HG03565 (cell line): ENCODE results near the gene ULK4.
"Not testable (repeated sequence)": the region's sequence is repeated elsewhere in the genome, so short reads cannot be mapped to it uniquely, and the experiment has no call there.

Experiments
- ATAC-seq: cut with Tn5 transposase; IDR thresholded peaks from one replicate; pipeline ENCODE4 v1.9.1; 2021; ENCODE audit warnings: mild to moderate bottlenecking, moderate library complexity; ENCODE audit not compliant: unreplicated experiment

ULK4 gene

GRCh38 chr3:41961751-41962679, at the start of gene ULK4:
Gene ULK4, minus strand, starts transcription at chr3:41962103. Its CDS starts 7,344 bp downstream, at chr3:41954759.
- peak; percentile 93 for ATAC-seq

GRCh38 chr3:42010530-42010929, 48.6 kb upstream of the ULK4 start:
- ATAC-seq, result no peak

GRCh38 chr3:42009456-42009855, 47.6 kb upstream of the ULK4 start:
- ATAC-seq, result no peak

- ATAC-seq, result no peak
Observed at GRCh38 chr3:42007785-42008184, 45.9 kb upstream of the ULK4 start.

GRCh38 chr3:42005401-42005800, 43.5 kb upstream of the ULK4 start:
- no peak for ATAC-seq

GRCh38 chr3:42002790-42003189, 40.9 kb upstream of the ULK4 start:
- no peak for ATAC-seq

GRCh38 chr3:42001777-42002176, 39.9 kb upstream of the ULK4 start:
- no peak for ATAC-seq

- no peak for ATAC-seq
Observed at GRCh38 chr3:41999909-42000308, 38.0 kb upstream of the ULK4 start.

GRCh38 chr3:41997702-41998550, 36.0 kb upstream of the ULK4 start:
- ATAC-seq, result no peak

GRCh38 chr3:41991437-41991836, 29.5 kb upstream of the ULK4 start:
- no peak for ATAC-seq

GRCh38 chr3:41989518-41989917, 27.6 kb upstream of the ULK4 start:
- ATAC-seq, result no peak

GRCh38 chr3:41987627-41988026, 25.7 kb upstream of the ULK4 start:
- ATAC-seq, result no peak

GRCh38 chr3:41986561-41986960, 24.7 kb upstream of the ULK4 start:
- no peak for ATAC-seq

- ATAC-seq, result no peak
Observed at GRCh38 chr3:41985018-41985417, 23.1 kb upstream of the ULK4 start.

- ATAC-seq, result not testable (repeated sequence)
Observed at GRCh38 chr3:41983091-41983490, 21.2 kb upstream of the ULK4 start.

GRCh38 chr3:41977401-41977800, 15.5 kb upstream of the ULK4 start:
- not testable (repeated sequence) for ATAC-seq

- ATAC-seq, result no peak
Observed at GRCh38 chr3:41975416-41976103, 13.7 kb upstream of the ULK4 start.

GRCh38 chr3:41974223-41974622, 12.3 kb upstream of the ULK4 start:
- no peak for ATAC-seq

- no peak for ATAC-seq
Observed at GRCh38 chr3:41972802-41973201, 10.9 kb upstream of the ULK4 start.

GRCh38 chr3:41966206-41966605, 4.3 kb upstream of the ULK4 start:
- ATAC-seq, result no peak

GRCh38 chr3:41963823-41964222, 1.9 kb upstream of the ULK4 start:
- no peak for ATAC-seq
